ENCODE results near the gene SH3D19. TPM values are rescaled to one million over a fixed set of nuclear protein-coding genes. Genes with fewer than 3 reads are reported as not detected.

Gene SH3D19
- total and polyA plus RNA-seq, 2 of the 4 experiments (the other 2 are of a cell fraction) = 14.4 to 27.2 TPM

DNA sequence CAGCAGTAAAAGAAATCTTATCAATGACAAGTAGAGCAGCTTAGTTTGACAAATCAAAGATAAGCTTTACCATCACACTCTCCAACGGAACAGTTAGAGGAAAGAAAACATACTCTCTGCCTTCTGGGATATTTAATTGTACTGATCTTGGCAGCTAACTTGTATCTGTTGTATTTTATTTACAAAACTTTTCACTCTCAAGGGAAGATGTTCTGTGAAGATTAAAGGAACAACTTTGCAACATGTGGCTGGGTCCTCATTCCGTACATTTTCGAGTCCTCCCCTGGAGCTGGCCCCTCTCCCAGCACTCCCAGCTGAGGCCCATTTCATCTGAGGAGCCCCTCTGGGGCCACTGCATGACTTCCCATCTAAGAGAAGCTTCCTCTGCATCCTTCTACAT, 151.5 kb downstream of the SH3D19 start:
- H3K9me3 ChIP-seq (ENCODE audit: control insufficient read depth, insufficient read depth, low read length) = no peaks in the 10 kb centered on the region
- H3K18ac ChIP-seq (ENCODE audit: low read depth, low read length) = peak overlapping the region; percentile 68; the same call in 1 of the 2 replicates
- no peaks in the 10 kb centered on the region for H3K79me1 ChIP-seq (ENCODE audit: low read depth in 1 of 2, low read length in 2 of 2)
- intact Hi-C loops (cut with micrococcal nuclease) = loop anchor here (10.0 kb wide), 1 partner anchor 151 kb away; the partner anchor contains the start of gene SH3D19
- no peaks in the 10 kb centered on the region for H4K20me1 ChIP-seq (ENCODE audit: insufficient read depth, low read length)
- H2AK5ac ChIP-seq (ENCODE audit: low read depth, low read length) = no peak overlapping the region
- peaks cover 7% of the 10 kb centered on the region for H3K4me1 ChIP-seq (ENCODE audit: control insufficient read depth, insufficient read depth, low read length)
- H3K36me3 ChIP-seq (ENCODE audit: control insufficient read depth, insufficient read depth, low read length) = peaks cover 13% of the 10 kb centered on the region; the same call in 1 of the 2 replicates
- H3K9ac ChIP-seq (ENCODE audit: low read depth, low read length) = no peak overlapping the region
- no peak overlapping the region for H4K8ac ChIP-seq (ENCODE audit: low read depth in 2 of 2, low read length in 2 of 2)
- POLR2A ChIA-PET (ENCODE audit: unreplicated experiment) = no interaction called here
- no TSS peak for BruUV-seq (replicated peaks)
- no peak overlapping the region for H2BK15ac ChIP-seq (ENCODE audit: low read depth, low read length)
- peak overlapping the region; percentile 7; the same call in 1 of the 2 replicates for H3K4me2 ChIP-seq (ENCODE audit: low read depth, low read length)
- dilution Hi-C loops (cut with HindIII; ENCODE audit: low sequenced_read_pairs, unreplicated experiment) = no loop called here
- no peak overlapping the region for H3K4ac ChIP-seq (ENCODE audit: low read depth, low read length)
- H2BK20ac ChIP-seq (ENCODE audit: low read depth, low read length) = no peak overlapping the region
- H3K23ac ChIP-seq (ENCODE audit: low read depth, low read length) = no peak overlapping the region
- 0 out of 2 replicates have a peak overlapping the region, but pooled peaks have one; percentile 54 for H4K5ac ChIP-seq (ENCODE audit: low read depth, low read length)
- no peak overlapping the region for H3K14ac ChIP-seq (replicated peaks; ENCODE audit: low read depth, low read length)
- H4K91ac ChIP-seq (ENCODE audit: insufficient read depth, low read depth, low read length) = no peak overlapping the region
- ATAC-seq (ENCODE audit: low read depth) (peak; percentile 40), DNase-seq (peak; percentile 16)
- H3K27ac ChIP-seq (ENCODE audit: insufficient read depth, low read length) = peak overlapping the region; percentile 43; the same call in 1 of the 2 replicates
- TF ChIP-seq BHLHE40 (IDR thresholded peaks at IDR 0.05; ENCODE audit: low read depth, low read length) (no peak), FOS (IDR thresholded peaks at IDR 0.05; ENCODE audit: low read depth, low read length) (no peak)
- no peak overlapping the region for H2AFZ ChIP-seq (replicated peaks; ENCODE audit: low read length, poor library complexity)
- CTCF ChIA-PET = interaction anchor here (1.1 kb wide), 1 partner anchor 11 kb away, joined by 3 read pairs; no protein-coding TSS in a partner anchor
- H2AK9ac ChIP-seq (replicated peaks; ENCODE audit: low read depth, low read length, poor library complexity) = no peak overlapping the region
- no peak overlapping the region for H3K56ac ChIP-seq (ENCODE audit: extremely low read depth, insufficient read depth, low read length)
- no peaks in the 10 kb centered on the region for H3K27me3 ChIP-seq (ENCODE audit: control insufficient read depth, insufficient read depth, low read length)
- no CpG with 5 or more reads among the region's 3 CpGs for WGBS, 2 experiments (ENCODE audit: extremely low coverage in 2 of 2, insufficient read length in 1 of 2)
- H3K4me3 ChIP-seq (ENCODE audit: insufficient read depth, low read depth, low read length) = no peak overlapping the region
- H2BK120ac ChIP-seq (ENCODE audit: low read depth, low read length) = no peak overlapping the region
- 0 out of 2 replicates have a peak, but pooled peaks cover under 1% of the 10 kb centered on the region for H3K9me1 ChIP-seq (ENCODE audit: insufficient read depth, low read length)
- in situ Hi-C loops (cut with MboI; ENCODE audit: low sequenced_read_pairs) = no loop called here
- H2BK5ac ChIP-seq (ENCODE audit: low read depth, low read length, poor library complexity, severe bottlenecking) = no peak overlapping the region
